Measurements from ENCODE around the gene KCTD13.
"Not testable (repeated sequence)": the region's sequence is repeated elsewhere in the genome, so short reads cannot be mapped to it uniquely, and the experiment has no call there.

Gene KCTD13

GRCh38 chr16:29906520-29907244 lies 19.3 kb downstream of the KCTD13 start:
- DNase-seq, result no peak

GRCh38 chr16:29905668-29906067 lies 20.4 kb downstream of the KCTD13 start:
- DNase-seq, result no peak

GRCh38 chr16:29904947-29905346 lies 21.1 kb downstream of the KCTD13 start:
- DNase-seq, result no peak

GRCh38 chr16:29903590-29903989 lies 22.4 kb downstream of the KCTD13 start:
- DNase-seq, result no peak

GRCh38 chr16:29901607-29901945 lies 24.4 kb downstream of the KCTD13 start:
- DNase-seq, result no peak

GRCh38 chr16:29900888-29901606 lies 25.0 kb downstream of the KCTD13 start:
- no peak for DNase-seq

- peak; percentile 48 for DNase-seq
Measured at GRCh38 chr16:29900102-29900887, 25.7 kb downstream of the KCTD13 start, which contains the start of gene ASPHD1. Gene ASPHD1, plus strand, starts transcription at chr16:29900488. Its CDS starts 484 bp downstream, at chr16:29900972.

GRCh38 chr16:29899516-29900101 lies 26.4 kb downstream of the KCTD13 start, which contains the start of gene SEZ6L2:
Gene SEZ6L2, minus strand, starts transcription at chr16:29899550. Its CDS starts 531 bp downstream, at chr16:29899019.
- DNase-seq, result peak; percentile 94

GRCh38 chr16:29898804-29899515 lies 27.1 kb downstream of the KCTD13 start:
- DNase-seq, result peak; percentile 42

- DNase-seq, result no peak
Measured at GRCh38 chr16:29898135-29898803, 27.8 kb downstream of the KCTD13 start.

GRCh38 chr16:29897333-29897732 lies 28.7 kb downstream of the KCTD13 start:
- no peak for DNase-seq

- DNase-seq, result no peak
Measured at GRCh38 chr16:29896841-29897240, 29.2 kb downstream of the KCTD13 start.

- DNase-seq, result no peak
Measured at GRCh38 chr16:29894352-29894751, 31.7 kb downstream of the KCTD13 start.

- DNase-seq, result no peak
Measured at GRCh38 chr16:29893553-29893952, 32.5 kb downstream of the KCTD13 start.

- DNase-seq, result no peak
Measured at GRCh38 chr16:29892458-29892813, 33.6 kb downstream of the KCTD13 start.

- DNase-seq, result no peak
Measured at GRCh38 chr16:29891525-29892457, 34.2 kb downstream of the KCTD13 start.

- DNase-seq, result not testable (repeated sequence)
Measured at GRCh38 chr16:29889372-29889771, 36.7 kb downstream of the KCTD13 start.

GRCh38 chr16:29883987-29884386 lies 42.0 kb downstream of the KCTD13 start:
- DNase-seq, result no peak

GRCh38 chr16:29881050-29881449 lies 45.0 kb downstream of the KCTD13 start:
- DNase-seq, result no peak

- no peak for DNase-seq
Measured at GRCh38 chr16:29878172-29878571, 47.9 kb downstream of the KCTD13 start.

All from NCI-H2029 (cell line).